GM23338 (cell line): ENCODE data around the gene SYK. TPM values are rescaled to one million over a fixed set of nuclear protein-coding genes. Genes with fewer than 3 reads are reported as not detected.

Experiments
- ATAC-seq: fragments of 200-7000 bp; cut with Tn5 transposase; 3 replicates; pipeline ENCODE4 v1.9.1; 2020
- DNase-seq: peaks from one replicate; pipeline ENCODE4 v3.0.0-alpha.2; 2015; ENCODE audit warnings: low spot score
- H2AFZ ChIP-seq: fragments of 200-600 bp; sonication (generic); 2 replicates; pipeline ENCODE4 v1.8.0; 2016; ENCODE audit warnings: antibody characterized with exemption, mild to moderate bottlenecking, moderate library complexity
- H3F3A ChIP-seq: fragments of 200-600 bp; sonication (generic); replicated peaks from 2 replicates; pipeline ENCODE4 v1.8.0; 2017; ENCODE audit warnings: antibody characterized with exemption, mixed run types, low read depth
- H3K27ac ChIP-seq: fragments of 200-600 bp; sonication (generic); 2 replicates; pipeline ENCODE4 v1.6.1; 2016; ENCODE audit warnings: low read depth
- H3K27me3 ChIP-seq: fragments of 200-600 bp; sonication (generic); 2 replicates; pipeline ENCODE4 v1.8.0; 2016; ENCODE audit warnings: mild to moderate bottlenecking, mixed run types, moderate library complexity; ENCODE audit not compliant: insufficient read depth
- H3K36me3 ChIP-seq: fragments of 200-600 bp; sonication (generic); 2 replicates; pipeline ENCODE4 v1.8.0; 2016; ENCODE audit warnings: mild to moderate bottlenecking; ENCODE audit not compliant: insufficient read depth
- H3K4me1 ChIP-seq: fragments of 200-600 bp; sonication (generic); 2 replicates; pipeline ENCODE4 v1.8.0; 2016; ENCODE audit warnings: mild to moderate bottlenecking, moderate library complexity; ENCODE audit not compliant: insufficient read depth
- H3K4me2 ChIP-seq: fragments of 200-600 bp; sonication (generic); 2 replicates; pipeline ENCODE4 v1.7.1; 2017; ENCODE audit warnings: mixed run types
- H3K4me3 ChIP-seq: fragments of 200-600 bp; sonication (generic); 2 replicates; pipeline ENCODE4 v1.6.1; 2016; ENCODE audit warnings: mixed run types
- H3K79me2 ChIP-seq: fragments of 200-600 bp; sonication (generic); replicated peaks from 2 replicates; pipeline ENCODE4 v1.8.0; 2017; ENCODE audit warnings: mild to moderate bottlenecking; ENCODE audit not compliant: insufficient read depth
- H3K9me2 ChIP-seq: fragments of 200-600 bp; sonication (generic); 2 replicates; pipeline ENCODE4 v1.8.0; 2017; ENCODE audit not compliant: insufficient read depth
- H4K20me1 ChIP-seq: fragments of 200-600 bp; sonication (generic); replicated peaks from 2 replicates; pipeline ENCODE4 v1.8.0; 2017; ENCODE audit warnings: mild to moderate bottlenecking; ENCODE audit not compliant: insufficient read depth
- H3K27ac Mint-ChIP-seq: 2 replicates; pipeline ENCODE4 v1.8.0; 2020; ENCODE audit warnings: inconsistent platforms, mild to moderate bottlenecking, moderate library complexity, mixed read lengths
- H3K27me3 Mint-ChIP-seq: 3 replicates; pipeline ENCODE4 v1.8.0; 2022; ENCODE audit warnings: low read depth, mild to moderate bottlenecking, moderate library complexity, mixed read lengths, inconsistent platforms; ENCODE audit not compliant: insufficient read depth, poor library complexity
- H3K36me3 Mint-ChIP-seq: 3 replicates; pipeline ENCODE4 v1.8.0; 2021; ENCODE audit warnings: low read depth, mild to moderate bottlenecking, inconsistent platforms, moderate library complexity, mixed read lengths
- H3K4me1 Mint-ChIP-seq: 3 replicates; pipeline ENCODE4 v1.8.0; 2020; ENCODE audit warnings: mild to moderate bottlenecking, inconsistent platforms, mixed read lengths
- H3K4me3 Mint-ChIP-seq: 3 replicates; pipeline ENCODE4 v1.8.0; 2021; ENCODE audit warnings: moderate library complexity, mild to moderate bottlenecking, inconsistent platforms, mixed read lengths
- H3K9me3 Mint-ChIP-seq: 3 replicates; pipeline ENCODE4 v1.8.0; 2020; ENCODE audit warnings: moderate library complexity, mild to moderate bottlenecking, inconsistent platforms, mixed read lengths
- EZH2phosphoT487 ChIP-seq: fragments of 200-600 bp; sonication (generic); IDR thresholded peaks from one replicate; pipeline ENCODE4 v1.8.1; 2018; ENCODE audit warnings: antibody characterized with exemption; ENCODE audit not compliant: unreplicated experiment
- POLR2AphosphoS5 ChIP-seq: IDR thresholded peaks from 2 replicates; pipeline ENCODE4 v1.6.1; 2016; ENCODE audit warnings: antibody characterized with exemption, low read depth
- STAT1 ChIP-seq: IDR thresholded peaks from one replicate; pipeline ENCODE4 v1.6.1; 2016; ENCODE audit warnings: antibody characterized with exemption; ENCODE audit not compliant: unreplicated experiment
- polyA plus RNA-seq: library from polyadenylated mRNA; unstranded; fragments of >200 nt; fragmentation: Nextera tagmentation; extraction: Ambion mirVana; gene quantifications from 2 replicates; pipeline ENCODE4 v1.2.1, GENCODE V29; 2016
- total RNA-seq: library from RNA; depleted of rRNA; stranded (reverse); fragments of >200 nt; shearing (Covaris generic); gene quantifications from 2 replicates; pipeline ENCODE4 v1.2.3, GENCODE V29; 2014
- TF ChIP-seq, protein P1 (sequence below): IDR thresholded peaks from one replicate; pipeline ENCODE4 v1.6.1; 2018; ENCODE audit warnings: antibody characterized with exemption; ENCODE audit not compliant: unreplicated experiment
- TF ChIP-seq, protein P2 (sequence below): fragments of 250-450 bp; sonication (Bioruptor Pico); IDR thresholded peaks from 2 replicates; pipeline ENCODE4 v1.5.0; 2020; ENCODE audit warnings: mild to moderate bottlenecking, moderate library complexity
- TF ChIP-seq, protein P3 (sequence below): IDR thresholded peaks from 2 replicates; pipeline ENCODE4 v1.6.1; 2016; ENCODE audit warnings: antibody characterized with exemption
- TF ChIP-seq, protein P4 (sequence below), 2 experiments: fragments of 200-600 bp in 1 of 2; sonication (generic) in 1 of 2; conservative IDR thresholded peaks; 2 replicates each; pipeline versions ENCODE4 v1.5.1 to v1.6.1; 2016 to 2017; ENCODE audit warnings: antibody characterized with exemption in 2 of 2, low read depth in 2 of 2, mild to moderate bottlenecking in 2 of 2, moderate library complexity in 1 of 2

Gene SYK
- total and polyA plus RNA-seq, 2 experiments from 2014 or later = 1.5 to 5.8 TPM

DNA sequence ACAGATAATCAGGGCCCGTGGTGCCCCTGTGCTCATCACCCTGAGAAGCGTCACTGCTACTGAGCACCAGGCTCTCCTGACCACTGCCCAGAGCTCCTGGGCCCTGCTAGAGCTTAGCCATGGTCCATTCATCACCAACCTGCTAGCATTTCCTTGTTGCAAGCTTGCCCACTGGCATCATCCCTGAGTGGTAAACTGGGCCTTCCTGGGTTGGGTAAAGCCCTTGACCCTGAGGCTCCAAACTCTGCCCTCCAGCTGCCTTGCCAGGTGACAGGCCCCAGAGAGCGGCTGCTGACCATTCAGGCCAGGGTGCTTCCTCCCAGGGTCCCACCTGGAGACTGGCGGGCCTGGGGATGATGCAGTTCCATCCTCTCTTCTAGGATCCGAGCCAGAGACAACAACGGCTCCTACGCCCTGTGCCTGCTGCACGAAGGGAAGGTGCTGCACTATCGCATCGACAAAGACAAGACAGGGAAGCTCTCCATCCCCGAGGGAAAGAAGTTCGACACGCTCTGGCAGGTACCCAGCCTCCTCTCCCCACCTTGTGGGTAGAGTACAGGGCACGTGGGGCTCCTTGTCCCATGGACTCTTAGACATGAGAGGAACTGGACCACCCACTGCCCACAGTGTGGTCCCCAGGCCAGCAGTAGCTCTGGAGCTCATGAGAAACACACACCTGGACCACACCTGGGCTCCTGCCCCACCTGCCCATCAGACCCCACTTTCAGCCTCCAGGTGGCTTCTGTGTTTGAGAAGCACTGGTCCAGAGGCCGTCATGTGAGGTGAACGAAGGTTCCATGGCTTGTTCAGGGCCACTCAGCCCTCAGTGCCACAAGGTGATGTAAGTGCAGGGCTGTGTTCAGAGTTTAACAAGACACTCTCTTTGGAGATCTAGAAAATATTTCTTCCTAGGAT, 60.5 kb downstream of the SYK start:
- Histone ChIP-seq H3K27me3 (no peaks in the 10 kb centered on the region), H3K9me2 (no peaks in the 10 kb centered on the region), H3K27ac (no peak overlapping the region), H3K4me2 (no peak overlapping the region), H3F3A (no peaks in the 10 kb centered on the region), H3K36me3 (no peaks in the 10 kb centered on the region), H3K4me1 (no peaks in the 10 kb centered on the region), H3K79me2 (no peaks in the 10 kb centered on the region), H2AFZ (no peak overlapping the region), H4K20me1 (no peaks in the 10 kb centered on the region), H3K4me3 (no peak overlapping the region)
- ATAC-seq = no peak
- Mint-ChIP-seq H3K9me3 (no peaks in the 10 kb centered on the region), H3K27me3 (peaks cover 2% of the 10 kb centered on the region), H3K27ac (no peak overlapping the region), H3K4me3 (no peak overlapping the region), H3K4me1 (peaks cover 5% of the 10 kb centered on the region; the same call in 2 of the 3 replicates), H3K36me3 (no peaks in the 10 kb centered on the region)
- TF ChIP-seq POLR2AphosphoS5 = no peak
- TF ChIP-seq, protein P1, sequence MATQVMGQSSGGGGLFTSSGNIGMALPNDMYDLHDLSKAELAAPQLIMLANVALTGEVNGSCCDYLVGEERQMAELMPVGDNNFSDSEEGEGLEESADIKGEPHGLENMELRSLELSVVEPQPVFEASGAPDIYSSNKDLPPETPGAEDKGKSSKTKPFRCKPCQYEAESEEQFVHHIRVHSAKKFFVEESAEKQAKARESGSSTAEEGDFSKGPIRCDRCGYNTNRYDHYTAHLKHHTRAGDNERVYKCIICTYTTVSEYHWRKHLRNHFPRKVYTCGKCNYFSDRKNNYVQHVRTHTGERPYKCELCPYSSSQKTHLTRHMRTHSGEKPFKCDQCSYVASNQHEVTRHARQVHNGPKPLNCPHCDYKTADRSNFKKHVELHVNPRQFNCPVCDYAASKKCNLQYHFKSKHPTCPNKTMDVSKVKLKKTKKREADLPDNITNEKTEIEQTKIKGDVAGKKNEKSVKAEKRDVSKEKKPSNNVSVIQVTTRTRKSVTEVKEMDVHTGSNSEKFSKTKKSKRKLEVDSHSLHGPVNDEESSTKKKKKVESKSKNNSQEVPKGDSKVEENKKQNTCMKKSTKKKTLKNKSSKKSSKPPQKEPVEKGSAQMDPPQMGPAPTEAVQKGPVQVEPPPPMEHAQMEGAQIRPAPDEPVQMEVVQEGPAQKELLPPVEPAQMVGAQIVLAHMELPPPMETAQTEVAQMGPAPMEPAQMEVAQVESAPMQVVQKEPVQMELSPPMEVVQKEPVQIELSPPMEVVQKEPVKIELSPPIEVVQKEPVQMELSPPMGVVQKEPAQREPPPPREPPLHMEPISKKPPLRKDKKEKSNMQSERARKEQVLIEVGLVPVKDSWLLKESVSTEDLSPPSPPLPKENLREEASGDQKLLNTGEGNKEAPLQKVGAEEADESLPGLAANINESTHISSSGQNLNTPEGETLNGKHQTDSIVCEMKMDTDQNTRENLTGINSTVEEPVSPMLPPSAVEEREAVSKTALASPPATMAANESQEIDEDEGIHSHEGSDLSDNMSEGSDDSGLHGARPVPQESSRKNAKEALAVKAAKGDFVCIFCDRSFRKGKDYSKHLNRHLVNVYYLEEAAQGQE = no peak
- TF ChIP-seq, protein P2, sequence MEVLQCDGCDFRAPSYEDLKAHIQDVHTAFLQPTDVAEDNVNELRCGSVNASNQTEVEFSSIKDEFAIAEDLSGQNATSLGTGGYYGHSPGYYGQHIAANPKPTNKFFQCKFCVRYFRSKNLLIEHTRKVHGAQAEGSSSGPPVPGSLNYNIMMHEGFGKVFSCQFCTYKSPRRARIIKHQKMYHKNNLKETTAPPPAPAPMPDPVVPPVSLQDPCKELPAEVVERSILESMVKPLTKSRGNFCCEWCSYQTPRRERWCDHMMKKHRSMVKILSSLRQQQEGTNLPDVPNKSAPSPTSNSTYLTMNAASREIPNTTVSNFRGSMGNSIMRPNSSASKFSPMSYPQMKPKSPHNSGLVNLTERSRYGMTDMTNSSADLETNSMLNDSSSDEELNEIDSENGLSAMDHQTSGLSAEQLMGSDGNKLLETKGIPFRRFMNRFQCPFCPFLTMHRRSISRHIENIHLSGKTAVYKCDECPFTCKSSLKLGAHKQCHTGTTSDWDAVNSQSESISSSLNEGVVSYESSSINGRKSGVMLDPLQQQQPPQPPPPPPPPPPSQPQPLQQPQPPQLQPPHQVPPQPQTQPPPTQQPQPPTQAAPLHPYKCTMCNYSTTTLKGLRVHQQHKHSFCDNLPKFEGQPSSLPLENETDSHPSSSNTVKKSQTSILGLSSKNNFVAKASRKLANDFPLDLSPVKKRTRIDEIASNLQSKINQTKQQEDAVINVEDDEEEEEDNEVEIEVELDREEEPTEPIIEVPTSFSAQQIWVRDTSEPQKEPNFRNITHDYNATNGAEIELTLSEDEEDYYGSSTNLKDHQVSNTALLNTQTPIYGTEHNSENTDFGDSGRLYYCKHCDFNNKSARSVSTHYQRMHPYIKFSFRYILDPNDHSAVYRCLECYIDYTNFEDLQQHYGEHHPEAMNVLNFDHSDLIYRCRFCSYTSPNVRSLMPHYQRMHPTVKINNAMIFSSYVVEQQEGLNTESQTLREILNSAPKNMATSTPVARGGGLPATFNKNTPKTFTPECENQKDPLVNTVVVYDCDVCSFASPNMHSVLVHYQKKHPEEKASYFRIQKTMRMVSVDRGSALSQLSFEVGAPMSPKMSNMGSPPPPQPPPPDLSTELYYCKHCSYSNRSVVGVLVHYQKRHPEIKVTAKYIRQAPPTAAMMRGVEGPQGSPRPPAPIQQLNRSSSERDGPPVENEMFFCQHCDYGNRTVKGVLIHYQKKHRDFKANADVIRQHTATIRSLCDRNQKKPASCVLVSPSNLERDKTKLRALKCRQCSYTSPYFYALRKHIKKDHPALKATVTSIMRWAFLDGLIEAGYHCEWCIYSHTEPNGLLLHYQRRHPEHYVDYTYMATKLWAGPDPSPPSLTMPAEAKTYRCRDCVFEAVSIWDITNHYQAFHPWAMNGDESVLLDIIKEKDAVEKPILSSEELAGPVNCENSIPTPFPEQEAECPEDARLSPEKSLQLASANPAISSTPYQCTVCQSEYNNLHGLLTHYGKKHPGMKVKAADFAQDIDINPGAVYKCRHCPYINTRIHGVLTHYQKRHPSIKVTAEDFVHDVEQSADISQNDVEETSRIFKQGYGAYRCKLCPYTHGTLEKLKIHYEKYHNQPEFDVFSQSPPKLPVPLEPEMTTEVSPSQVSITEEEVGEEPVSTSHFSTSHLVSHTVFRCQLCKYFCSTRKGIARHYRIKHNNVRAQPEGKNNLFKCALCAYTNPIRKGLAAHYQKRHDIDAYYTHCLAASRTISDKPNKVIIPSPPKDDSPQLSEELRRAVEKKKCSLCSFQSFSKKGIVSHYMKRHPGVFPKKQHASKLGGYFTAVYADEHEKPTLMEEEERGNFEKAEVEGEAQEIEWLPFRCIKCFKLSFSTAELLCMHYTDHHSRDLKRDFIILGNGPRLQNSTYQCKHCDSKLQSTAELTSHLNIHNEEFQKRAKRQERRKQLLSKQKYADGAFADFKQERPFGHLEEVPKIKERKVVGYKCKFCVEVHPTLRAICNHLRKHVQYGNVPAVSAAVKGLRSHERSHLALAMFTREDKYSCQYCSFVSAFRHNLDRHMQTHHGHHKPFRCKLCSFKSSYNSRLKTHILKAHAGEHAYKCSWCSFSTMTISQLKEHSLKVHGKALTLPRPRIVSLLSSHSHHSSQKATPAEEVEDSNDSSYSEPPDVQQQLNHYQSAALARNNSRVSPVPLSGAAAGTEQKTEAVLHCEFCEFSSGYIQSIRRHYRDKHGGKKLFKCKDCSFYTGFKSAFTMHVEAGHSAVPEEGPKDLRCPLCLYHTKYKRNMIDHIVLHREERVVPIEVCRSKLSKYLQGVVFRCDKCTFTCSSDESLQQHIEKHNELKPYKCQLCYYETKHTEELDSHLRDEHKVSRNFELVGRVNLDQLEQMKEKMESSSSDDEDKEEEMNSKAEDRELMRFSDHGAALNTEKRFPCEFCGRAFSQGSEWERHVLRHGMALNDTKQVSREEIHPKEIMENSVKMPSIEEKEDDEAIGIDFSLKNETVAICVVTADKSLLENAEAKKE (CRISPR knock-in tag) = no peak
- TF ChIP-seq, protein P3, sequence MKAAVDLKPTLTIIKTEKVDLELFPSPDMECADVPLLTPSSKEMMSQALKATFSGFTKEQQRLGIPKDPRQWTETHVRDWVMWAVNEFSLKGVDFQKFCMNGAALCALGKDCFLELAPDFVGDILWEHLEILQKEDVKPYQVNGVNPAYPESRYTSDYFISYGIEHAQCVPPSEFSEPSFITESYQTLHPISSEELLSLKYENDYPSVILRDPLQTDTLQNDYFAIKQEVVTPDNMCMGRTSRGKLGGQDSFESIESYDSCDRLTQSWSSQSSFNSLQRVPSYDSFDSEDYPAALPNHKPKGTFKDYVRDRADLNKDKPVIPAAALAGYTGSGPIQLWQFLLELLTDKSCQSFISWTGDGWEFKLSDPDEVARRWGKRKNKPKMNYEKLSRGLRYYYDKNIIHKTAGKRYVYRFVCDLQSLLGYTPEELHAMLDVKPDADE = no peak
- TF ChIP-seq, protein P4, sequence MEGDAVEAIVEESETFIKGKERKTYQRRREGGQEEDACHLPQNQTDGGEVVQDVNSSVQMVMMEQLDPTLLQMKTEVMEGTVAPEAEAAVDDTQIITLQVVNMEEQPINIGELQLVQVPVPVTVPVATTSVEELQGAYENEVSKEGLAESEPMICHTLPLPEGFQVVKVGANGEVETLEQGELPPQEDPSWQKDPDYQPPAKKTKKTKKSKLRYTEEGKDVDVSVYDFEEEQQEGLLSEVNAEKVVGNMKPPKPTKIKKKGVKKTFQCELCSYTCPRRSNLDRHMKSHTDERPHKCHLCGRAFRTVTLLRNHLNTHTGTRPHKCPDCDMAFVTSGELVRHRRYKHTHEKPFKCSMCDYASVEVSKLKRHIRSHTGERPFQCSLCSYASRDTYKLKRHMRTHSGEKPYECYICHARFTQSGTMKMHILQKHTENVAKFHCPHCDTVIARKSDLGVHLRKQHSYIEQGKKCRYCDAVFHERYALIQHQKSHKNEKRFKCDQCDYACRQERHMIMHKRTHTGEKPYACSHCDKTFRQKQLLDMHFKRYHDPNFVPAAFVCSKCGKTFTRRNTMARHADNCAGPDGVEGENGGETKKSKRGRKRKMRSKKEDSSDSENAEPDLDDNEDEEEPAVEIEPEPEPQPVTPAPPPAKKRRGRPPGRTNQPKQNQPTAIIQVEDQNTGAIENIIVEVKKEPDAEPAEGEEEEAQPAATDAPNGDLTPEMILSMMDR (conservative IDR thresholded peaks at IDR 0.05; ENCODE audit: low read depth in 2 of 2) = no peak
- TF ChIP-seq EZH2phosphoT487 = no peak
- no peak for TF ChIP-seq STAT1
- no peak for DNase-seq
